PC-9 (cell line): Measurements from ENCODE around the gene TMEM219.

Experiments
- EZH2 ChIP-seq: fragments of 200-600 bp; sonication (generic); IDR thresholded peaks from 2 replicates; pipeline ENCODE4 v1.8.0; 2017; ENCODE audit warnings: antibody characterized with exemption, low read depth
- TF ChIP-seq, protein P1 (sequence below): fragments of 200-600 bp; sonication (generic); conservative IDR thresholded peaks from 2 replicates; pipeline ENCODE4 v1.6.1; 2017; ENCODE audit warnings: mixed run types, antibody characterized with exemption, mild to moderate bottlenecking, moderate library complexity

DNA sequence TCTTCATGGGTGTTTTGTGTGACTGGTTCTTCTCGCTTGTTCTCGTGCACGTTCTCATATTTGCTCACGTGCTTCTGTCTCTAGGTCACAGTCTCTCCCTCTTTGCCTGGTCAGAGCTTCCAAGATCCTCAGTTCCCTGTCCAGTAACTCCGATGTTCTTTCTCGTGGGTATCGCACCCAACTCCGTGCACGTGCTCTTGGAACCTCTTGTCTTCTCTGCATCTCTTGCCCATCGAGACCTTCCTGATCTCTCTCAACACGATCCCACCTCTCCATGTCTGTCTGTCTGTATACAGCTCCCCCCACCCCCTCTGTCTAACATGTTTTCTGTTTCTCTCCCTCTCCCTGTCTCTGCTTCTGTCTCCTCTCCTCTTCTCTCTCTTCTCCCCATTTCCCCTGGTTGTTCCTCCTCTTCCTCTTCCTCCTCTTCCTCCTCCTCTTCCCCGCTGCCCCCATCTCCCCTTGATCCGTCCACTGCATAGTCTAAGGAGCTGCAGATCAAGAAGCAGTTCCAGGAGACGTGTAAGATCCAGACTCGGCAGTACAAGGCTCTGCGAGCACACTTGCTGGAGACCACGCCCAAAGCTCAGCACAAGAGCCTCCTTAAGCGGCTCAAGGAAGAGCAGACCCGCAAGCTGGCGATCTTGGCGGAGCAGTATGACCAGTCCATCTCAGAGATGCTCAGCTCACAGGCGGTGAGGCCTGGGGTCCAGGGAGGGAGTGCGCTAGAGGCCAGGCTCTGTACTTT lies 27.4 kb downstream of the TMEM219 start:
- TF ChIP-seq, protein P1, sequence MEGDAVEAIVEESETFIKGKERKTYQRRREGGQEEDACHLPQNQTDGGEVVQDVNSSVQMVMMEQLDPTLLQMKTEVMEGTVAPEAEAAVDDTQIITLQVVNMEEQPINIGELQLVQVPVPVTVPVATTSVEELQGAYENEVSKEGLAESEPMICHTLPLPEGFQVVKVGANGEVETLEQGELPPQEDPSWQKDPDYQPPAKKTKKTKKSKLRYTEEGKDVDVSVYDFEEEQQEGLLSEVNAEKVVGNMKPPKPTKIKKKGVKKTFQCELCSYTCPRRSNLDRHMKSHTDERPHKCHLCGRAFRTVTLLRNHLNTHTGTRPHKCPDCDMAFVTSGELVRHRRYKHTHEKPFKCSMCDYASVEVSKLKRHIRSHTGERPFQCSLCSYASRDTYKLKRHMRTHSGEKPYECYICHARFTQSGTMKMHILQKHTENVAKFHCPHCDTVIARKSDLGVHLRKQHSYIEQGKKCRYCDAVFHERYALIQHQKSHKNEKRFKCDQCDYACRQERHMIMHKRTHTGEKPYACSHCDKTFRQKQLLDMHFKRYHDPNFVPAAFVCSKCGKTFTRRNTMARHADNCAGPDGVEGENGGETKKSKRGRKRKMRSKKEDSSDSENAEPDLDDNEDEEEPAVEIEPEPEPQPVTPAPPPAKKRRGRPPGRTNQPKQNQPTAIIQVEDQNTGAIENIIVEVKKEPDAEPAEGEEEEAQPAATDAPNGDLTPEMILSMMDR, result no peak
- no peak for TF ChIP-seq EZH2
